ENCODE measurements around the gene BRD4. TPM values are rescaled to one million over a fixed set of nuclear protein-coding genes. Genes with fewer than 3 reads are reported as not detected.

The BRD4 gene
- total and polyA plus RNA-seq, 2 donors (not counting 3 experiments of a cell fraction or from before 2014, with no cell fraction given): 14.9 to 125 TPM

- no peaks in the 10 kb centered on the region for H3K9me1 ChIP-seq (replicated peaks; ENCODE audit: control insufficient read depth, extremely low read depth, insufficient read depth, low read length)
- no peaks in the 10 kb centered on the region for H3K9me3 ChIP-seq (replicated peaks; ENCODE audit: control insufficient read depth, insufficient read depth, low read length)
- intact Hi-C loops (cut with micrococcal nuclease): loop anchor here (5.0 kb wide), 1 partner anchor 35 kb away; no protein-coding TSS in a partner anchor
- TF ChIP-seq EZH2 (IDR thresholded peaks at IDR 0.05; ENCODE audit: borderline replicate concordance, low read depth, low read length, severe bottlenecking) (no peak), GATA2 (IDR thresholded peaks at IDR 0.05; ENCODE audit: insufficient read depth, insufficient read length, low read depth, low read length) (no peak)
- no peaks in the 10 kb centered on the region for H3K36me3 ChIP-seq (ENCODE audit: control insufficient read depth in 2 of 2, extremely low read depth in 1 of 2, insufficient read depth in 2 of 2, low read length in 2 of 2)
- FAIRE-seq (no peak), DNase-seq (ENCODE audit: low read depth, low spot score) (no peak)
- H3K4me1 ChIP-seq (ENCODE audit: control insufficient read depth, extremely low read depth, insufficient read depth, low read length): peaks cover 22% of the 10 kb centered on the region
- dilution Hi-C loops (cut with MboI; ENCODE audit: extremely low pct_ligation_motif_present, low sequenced_read_pairs): no loop called here
- H3K4me2 ChIP-seq (ENCODE audit: insufficient read depth, low read length): no peak overlapping the region
- ChIA-PET POLR2A (no interaction called here), CTCF (interaction anchor here (1.1 kb wide), 2 partner anchors 26 to 38 kb away, joined by 3 read pairs; no protein-coding TSS in a partner anchor)
- H3K9ac ChIP-seq (replicated peaks; ENCODE audit: extremely low read depth, insufficient read depth, low read length): no peak overlapping the region
- H3K27me3 ChIP-seq (ENCODE audit: control insufficient read depth in 2 of 2, insufficient read depth in 2 of 2, low read length in 2 of 2): no peaks in the 10 kb centered on the region
- no peak overlapping the region for H3K4me3 ChIP-seq (replicated peaks in 1 of 3; ENCODE audit: insufficient read depth in 1 of 3, low read depth in 1 of 3, low read length in 3 of 3)
- no peak overlapping the region for H3K27ac ChIP-seq (ENCODE audit: insufficient read depth, low read depth, low read length)
- H2AFZ ChIP-seq (ENCODE audit: low read depth, low read length): no peak overlapping the region
- BruUV-seq (replicated peaks): no TSS peak
- H4K20me1 ChIP-seq (replicated peaks; ENCODE audit: control insufficient read depth, extremely low read depth, insufficient read depth, low read length): peaks cover 20% of the 10 kb centered on the region
- peaks cover 97% of the 10 kb centered on the region for H3K79me2 ChIP-seq (ENCODE audit: control insufficient read depth, insufficient read depth, low read length)
Measured at GRCh38 chr19:15292140-15292539, 40.2 kb downstream of the BRD4 start.

- CTCF ChIA-PET: interaction anchor here (1.1 kb wide), 2 partner anchors 26 to 37 kb away, joined by 3 read pairs; no protein-coding TSS in a partner anchor
- POLR2A ChIA-PET: no interaction called here
- no peak for DNase-seq (ENCODE audit: low read depth, low spot score)
- Histone ChIP-seq H3K9me1 (replicated peaks; ENCODE audit: control insufficient read depth, extremely low read depth, insufficient read depth, low read length) (no peaks in the 10 kb centered on the region), H4K20me1 (replicated peaks; ENCODE audit: control insufficient read depth, extremely low read depth, insufficient read depth, low read length) (peaks cover 23% of the 10 kb centered on the region), H3K27ac (ENCODE audit: insufficient read depth, low read depth, low read length) (no peak overlapping the region), H3K4me1 (ENCODE audit: control insufficient read depth, extremely low read depth, insufficient read depth, low read length) (peaks cover 26% of the 10 kb centered on the region), H3K36me3 (ENCODE audit: control insufficient read depth in 2 of 2, extremely low read depth in 1 of 2, insufficient read depth in 2 of 2, low read length in 2 of 2) (no peaks in the 10 kb centered on the region), H2AFZ (ENCODE audit: low read depth, low read length) (no peak overlapping the region), H3K79me2 (ENCODE audit: control insufficient read depth, insufficient read depth, low read length) (peaks cover 96% of the 10 kb centered on the region), H3K9me3 (replicated peaks; ENCODE audit: control insufficient read depth, insufficient read depth, low read length) (no peaks in the 10 kb centered on the region), H3K9ac (replicated peaks; ENCODE audit: extremely low read depth, insufficient read depth, low read length) (no peak overlapping the region), H3K4me2 (ENCODE audit: insufficient read depth, low read length) (no peak overlapping the region), H3K27me3 (ENCODE audit: control insufficient read depth in 2 of 2, insufficient read depth in 2 of 2, low read length in 2 of 2) (no peaks in the 10 kb centered on the region), H3K4me3 (replicated peaks in 1 of 3; ENCODE audit: insufficient read depth in 1 of 3, low read depth in 1 of 3, low read length in 3 of 3) (no peak overlapping the region)
- no TSS peak for BruUV-seq (replicated peaks)
- TF ChIP-seq GATA2 (IDR thresholded peaks at IDR 0.05; ENCODE audit: insufficient read depth, insufficient read length, low read depth, low read length): no peak
- TF ChIP-seq FOS (IDR thresholded peaks at IDR 0.05; ENCODE audit: borderline replicate concordance, insufficient read depth, low read length): no peak
- dilution Hi-C loops (cut with MboI; ENCODE audit: extremely low pct_ligation_motif_present, low sequenced_read_pairs): no loop called here
- no peak for FAIRE-seq
- intact Hi-C loops (cut with micrococcal nuclease): loop anchor here (5.0 kb wide), 1 partner anchor 36 kb away; no protein-coding TSS in a partner anchor
Measured at GRCh38 chr19:15291548-15292021, 40.8 kb downstream of the BRD4 start.
